ENCODE results near the gene KCND3. TPM values are rescaled to one million over a fixed set of nuclear protein-coding genes. Genes with fewer than 3 reads are reported as not detected.

KCND3 gene
- total and polyA plus RNA-seq, 2 donors (not counting 3 experiments of a cell fraction or from before 2014, with no cell fraction given): 0.03 TPM; not detected in 1

- Histone ChIP-seq H2AFZ (ENCODE audit: low read depth, low read length) (no peak overlapping the region), H3K9me1 (replicated peaks; ENCODE audit: control insufficient read depth, extremely low read depth, insufficient read depth, low read length) (no peaks in the 10 kb centered on the region), H3K9me3 (replicated peaks; ENCODE audit: control insufficient read depth, insufficient read depth, low read length) (no peaks in the 10 kb centered on the region), H3K79me2 (ENCODE audit: control insufficient read depth, insufficient read depth, low read length) (no peaks in the 10 kb centered on the region), H4K20me1 (replicated peaks; ENCODE audit: control insufficient read depth, extremely low read depth, insufficient read depth, low read length) (no peaks in the 10 kb centered on the region), H3K9ac (replicated peaks; ENCODE audit: extremely low read depth, insufficient read depth, low read length) (no peak overlapping the region), H3K27ac (ENCODE audit: insufficient read depth, low read depth, low read length) (no peak overlapping the region), H3K27me3 (ENCODE audit: control insufficient read depth in 2 of 2, insufficient read depth in 2 of 2, low read length in 2 of 2) (no peaks in the 10 kb centered on the region), H3K36me3 (ENCODE audit: control insufficient read depth in 2 of 2, extremely low read depth in 1 of 2, insufficient read depth in 2 of 2, low read length in 2 of 2) (no peaks in the 10 kb centered on the region), H3K4me3 (replicated peaks in 1 of 3; ENCODE audit: insufficient read depth in 1 of 3, low read depth in 1 of 3, low read length in 3 of 3) (no peak overlapping the region), H3K4me1 (ENCODE audit: control insufficient read depth, extremely low read depth, insufficient read depth, low read length) (no peaks in the 10 kb centered on the region), H3K4me2 (ENCODE audit: insufficient read depth, low read length) (no peak overlapping the region)
- FAIRE-seq: no peak
- ChIA-PET POLR2A (no interaction called here), CTCF (no interaction called here)
- no TSS peak for BruUV-seq (replicated peaks)
- dilution Hi-C loops (cut with MboI; ENCODE audit: extremely low pct_ligation_motif_present, low sequenced_read_pairs): no loop called here
- TF ChIP-seq POLR2A (IDR thresholded peaks at IDR 0.05; ENCODE audit: low read depth, low read length): no peak
- TF ChIP-seq CTCF (IDR thresholded peaks at IDR 0.05; ENCODE audit: extremely low read depth in 1 of 2, insufficient read depth in 1 of 2, low read depth in 1 of 2, low read length in 2 of 2): no peak
- TF ChIP-seq JUN (IDR thresholded peaks at IDR 0.05; ENCODE audit: borderline replicate concordance, insufficient read depth, insufficient read length, low read depth): no peak
- no peak for TF ChIP-seq MYC (IDR thresholded peaks at IDR 0.05; ENCODE audit: low read depth, low read length)
- TF ChIP-seq FOS (IDR thresholded peaks at IDR 0.05; ENCODE audit: borderline replicate concordance, insufficient read depth, low read length): no peak
- no peak for TF ChIP-seq MAX (IDR thresholded peaks at IDR 0.05; ENCODE audit: insufficient read depth, insufficient read length)
- TF ChIP-seq GATA2 (IDR thresholded peaks at IDR 0.05; ENCODE audit: insufficient read depth, insufficient read length, low read depth, low read length): no peak
- no peak for TF ChIP-seq POLR2AphosphoS5 (IDR thresholded peaks at IDR 0.05; ENCODE audit: insufficient read depth, low read depth, low read length)
- no peak for TF ChIP-seq EZH2 (IDR thresholded peaks at IDR 0.05; ENCODE audit: borderline replicate concordance, low read depth, low read length, severe bottlenecking)
- intact Hi-C loops (cut with micrococcal nuclease): no loop called here
- no peak for DNase-seq (ENCODE audit: low read depth, low spot score)
These were observed 37.3 kb downstream of the KCND3 start for GRCh38 chr1:111952125-111952657.

All from endothelial cell of umbilical vein (primary cell).